PC-9 (cell line): ENCODE measurements around the gene PNISR.

Source experiments
- EZH2 ChIP-seq: fragments of 200-600 bp; sonication (generic); IDR thresholded peaks from 2 replicates; pipeline ENCODE4 v1.8.0; 2017; ENCODE audit warnings: antibody characterized with exemption, low read depth
- TF ChIP-seq, protein P1 (sequence below): fragments of 200-600 bp; sonication (generic); conservative IDR thresholded peaks from 2 replicates; pipeline ENCODE4 v1.6.1; 2017; ENCODE audit warnings: mixed run types, antibody characterized with exemption, mild to moderate bottlenecking, moderate library complexity

DNA sequence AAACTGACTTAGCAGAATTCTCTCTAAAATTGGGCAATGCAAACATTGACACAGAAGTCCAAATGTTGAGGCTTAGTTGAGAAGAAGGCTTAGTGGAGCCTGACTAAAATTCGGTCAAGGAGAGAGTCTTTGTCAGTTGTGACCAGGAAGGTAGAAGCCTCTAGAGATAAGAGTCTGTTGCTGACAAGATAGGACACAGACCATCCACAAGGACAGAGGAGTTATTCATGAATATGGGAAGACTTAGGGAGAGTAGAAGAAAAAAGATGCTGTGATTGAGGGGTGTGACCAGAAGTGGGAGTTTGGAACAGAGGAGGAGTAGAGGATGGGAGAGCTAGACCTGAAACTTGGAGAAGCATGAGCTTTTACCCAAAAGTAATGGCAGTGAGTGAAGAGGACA, 68.5 kb downstream of the PNISR start:
- TF ChIP-seq, protein P1, sequence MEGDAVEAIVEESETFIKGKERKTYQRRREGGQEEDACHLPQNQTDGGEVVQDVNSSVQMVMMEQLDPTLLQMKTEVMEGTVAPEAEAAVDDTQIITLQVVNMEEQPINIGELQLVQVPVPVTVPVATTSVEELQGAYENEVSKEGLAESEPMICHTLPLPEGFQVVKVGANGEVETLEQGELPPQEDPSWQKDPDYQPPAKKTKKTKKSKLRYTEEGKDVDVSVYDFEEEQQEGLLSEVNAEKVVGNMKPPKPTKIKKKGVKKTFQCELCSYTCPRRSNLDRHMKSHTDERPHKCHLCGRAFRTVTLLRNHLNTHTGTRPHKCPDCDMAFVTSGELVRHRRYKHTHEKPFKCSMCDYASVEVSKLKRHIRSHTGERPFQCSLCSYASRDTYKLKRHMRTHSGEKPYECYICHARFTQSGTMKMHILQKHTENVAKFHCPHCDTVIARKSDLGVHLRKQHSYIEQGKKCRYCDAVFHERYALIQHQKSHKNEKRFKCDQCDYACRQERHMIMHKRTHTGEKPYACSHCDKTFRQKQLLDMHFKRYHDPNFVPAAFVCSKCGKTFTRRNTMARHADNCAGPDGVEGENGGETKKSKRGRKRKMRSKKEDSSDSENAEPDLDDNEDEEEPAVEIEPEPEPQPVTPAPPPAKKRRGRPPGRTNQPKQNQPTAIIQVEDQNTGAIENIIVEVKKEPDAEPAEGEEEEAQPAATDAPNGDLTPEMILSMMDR: no peak
- no peak for TF ChIP-seq EZH2
